Inflammatory macrophage (primary cell): ENCODE results near the gene POU6F2.

Source experiments
- DNase-seq, 2 donors: peaks; one replicate each; pipeline ENCODE4 v3.0.0-alpha.2; 2020 to 2022

The POU6F2 gene

DNA sequence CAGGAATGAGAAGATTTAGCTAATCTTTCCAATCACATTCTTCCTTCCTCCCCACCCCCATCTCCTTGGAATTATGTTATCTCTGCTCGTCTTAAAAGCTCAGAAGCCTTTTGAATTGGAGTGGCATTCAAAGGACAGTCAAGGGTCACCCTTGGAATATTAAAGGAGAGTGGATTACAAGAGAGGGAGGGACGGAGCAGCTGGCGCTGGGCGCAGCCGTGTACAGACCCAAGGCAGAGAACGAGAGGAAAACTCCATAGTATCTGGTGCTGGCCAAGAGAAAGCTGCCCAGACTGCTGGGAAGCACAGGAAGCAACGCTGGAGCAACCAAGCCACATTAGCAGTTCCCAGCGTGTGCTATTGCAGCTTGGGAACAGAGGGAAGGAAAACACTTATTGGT lies 95.7 kb downstream of the POU6F2 start:
- no peak for DNase-seq

DNA sequence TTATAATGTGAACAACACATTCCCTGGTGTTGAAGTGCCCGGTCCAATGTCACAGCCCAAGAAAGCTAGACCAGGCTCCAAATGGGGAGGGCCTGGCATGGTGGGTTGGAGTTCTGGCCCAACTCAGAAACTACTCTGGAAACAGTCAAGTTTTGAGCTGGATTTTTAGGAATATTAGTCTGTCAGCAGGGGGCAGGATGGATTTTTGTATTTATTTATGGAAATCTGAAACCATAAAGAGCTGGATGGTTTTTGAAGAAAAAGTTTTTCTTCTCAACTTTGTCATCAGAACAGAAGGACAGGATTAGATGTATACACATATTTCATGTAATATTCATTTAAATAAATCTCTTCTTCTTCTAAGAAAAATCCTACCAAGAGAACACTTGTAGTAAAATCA lies 97.5 kb downstream of the POU6F2 start:
- no peak for DNase-seq

- DNase-seq = no peak
Measured at GRCh38 chr7:39083781-39084180, 106.1 kb downstream of the POU6F2 start.

DNA sequence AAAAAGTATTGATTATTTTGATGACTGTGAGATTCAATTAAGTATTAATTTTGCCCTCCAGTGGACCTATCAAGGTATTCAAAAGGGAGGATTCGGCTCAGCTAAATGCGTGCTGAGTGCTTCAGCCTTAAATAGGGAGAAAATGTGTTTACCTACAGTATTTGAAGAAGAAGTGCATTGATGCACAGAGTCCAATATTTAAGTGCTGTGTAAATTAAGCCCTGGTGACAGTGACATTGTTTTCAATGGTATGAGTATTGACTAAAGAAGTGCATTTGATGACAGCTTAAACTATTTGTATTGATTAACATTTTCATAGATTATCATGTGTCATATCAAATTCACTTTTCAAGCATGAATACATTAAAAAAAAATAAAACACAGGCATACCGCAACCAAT lies 106.6 kb downstream of the POU6F2 start:
- DNase-seq = no peak

DNA sequence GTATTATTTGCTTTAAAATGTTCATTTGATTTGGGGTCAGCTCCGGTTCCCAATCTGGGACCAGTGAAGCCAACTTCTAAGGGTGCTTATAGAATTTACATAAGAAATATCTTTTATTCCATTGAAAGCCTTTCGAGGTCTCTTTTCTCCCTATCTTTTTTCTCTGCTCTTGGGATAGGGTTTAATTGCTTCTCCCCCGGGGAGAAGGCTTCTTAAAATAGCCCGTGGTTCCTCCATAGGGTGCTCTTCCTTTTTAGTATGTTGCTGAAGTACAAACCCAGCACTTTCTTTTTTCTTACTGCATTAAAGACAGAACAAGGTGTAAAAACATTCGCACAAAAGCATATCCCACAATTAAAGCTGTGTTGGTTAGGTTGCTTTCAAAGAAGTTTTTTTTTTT lies 107.5 kb downstream of the POU6F2 start:
- no peak for DNase-seq

- DNase-seq = no peak
Measured at GRCh38 chr7:39085590-39086049, 107.9 kb downstream of the POU6F2 start.

DNA sequence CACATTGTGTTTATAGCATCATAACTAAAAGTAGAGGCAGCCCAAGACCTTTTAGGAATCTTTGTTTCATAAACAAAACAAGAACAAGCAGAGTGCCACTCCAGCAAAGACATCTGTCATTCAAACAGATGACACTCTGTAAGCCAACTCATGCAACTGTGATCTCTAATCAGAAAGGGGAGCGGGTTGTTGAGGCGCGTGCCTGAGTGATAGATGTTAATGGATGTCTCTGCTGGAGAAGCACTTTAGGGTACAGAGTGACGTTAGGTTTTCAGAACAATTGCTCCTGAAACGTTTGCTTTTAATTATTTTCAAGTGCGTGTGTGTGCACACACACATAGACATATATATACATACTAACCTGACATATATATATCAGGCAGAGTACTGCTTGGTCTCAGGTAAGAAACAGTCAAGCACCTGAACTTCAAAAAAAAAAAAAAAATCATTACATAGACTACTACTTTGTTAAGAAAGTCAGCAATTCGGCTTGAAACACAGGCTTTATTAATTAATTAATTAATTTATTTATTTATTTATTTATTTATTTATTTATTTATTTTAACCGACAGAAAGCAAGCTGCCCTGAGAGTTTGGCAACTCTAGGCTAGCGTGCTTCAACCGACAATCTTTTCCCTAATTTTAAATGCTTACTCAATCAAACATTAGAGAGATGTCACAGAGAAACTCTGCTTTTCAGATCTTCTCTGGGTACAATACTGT lies 109.1 kb downstream of the POU6F2 start:
- no peak for DNase-seq

- no peak for DNase-seq
Measured at GRCh38 chr7:39088730-39089593, 111.3 kb downstream of the POU6F2 start.

GRCh38 chr7:39091145-39091544 lies 113.4 kb downstream of the POU6F2 start:
- DNase-seq = no peak

DNA sequence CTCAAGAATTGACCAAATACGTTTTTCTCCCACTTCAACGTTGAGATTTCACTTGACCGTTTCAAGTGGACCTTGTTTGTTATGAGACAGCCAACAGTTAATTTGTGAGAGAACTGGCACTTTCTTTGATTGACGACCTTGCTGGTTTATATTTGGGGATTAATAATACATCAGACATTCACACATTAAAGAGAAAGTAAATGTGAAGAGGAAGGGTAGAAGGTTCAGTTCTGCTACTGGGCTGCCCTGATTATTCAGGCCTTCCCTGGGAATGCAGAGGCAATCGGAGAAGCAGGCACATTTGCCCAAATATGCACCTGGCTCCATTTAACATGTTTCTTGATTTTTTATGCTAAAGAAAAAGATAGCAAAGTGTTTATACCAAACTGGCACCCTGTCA lies 114.1 kb downstream of the POU6F2 start:
- no peak for DNase-seq

GRCh38 chr7:39094731-39095130 lies 117.0 kb downstream of the POU6F2 start:
- peak; percentile 50 to 90 for DNase-seq

GRCh38 chr7:39095875-39096619 lies 118.3 kb downstream of the POU6F2 start:
- DNase-seq = no peak

- DNase-seq = no peak
Measured at GRCh38 chr7:39098506-39098905, 120.8 kb downstream of the POU6F2 start.

GRCh38 chr7:39099146-39099545 lies 121.4 kb downstream of the POU6F2 start:
- DNase-seq = no peak

DNA sequence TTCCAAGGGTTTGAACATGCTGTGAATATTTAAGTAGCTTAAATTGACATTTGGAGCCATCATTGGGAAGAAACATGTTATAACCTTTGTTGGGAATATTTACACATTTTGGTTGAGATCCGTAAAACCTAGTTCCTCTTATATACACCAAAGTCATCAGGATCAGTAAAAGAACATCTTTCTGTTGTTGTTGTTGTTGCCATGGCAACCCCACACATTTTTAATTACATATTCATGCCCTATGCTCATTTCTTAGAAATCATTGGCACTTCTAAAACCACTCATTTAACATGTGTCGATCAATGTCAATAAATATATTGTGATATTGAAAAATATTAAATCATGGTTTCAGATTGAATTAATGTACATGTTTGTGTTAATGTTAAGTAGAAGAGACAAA lies 122.6 kb downstream of the POU6F2 start:
- DNase-seq = no peak

DNA sequence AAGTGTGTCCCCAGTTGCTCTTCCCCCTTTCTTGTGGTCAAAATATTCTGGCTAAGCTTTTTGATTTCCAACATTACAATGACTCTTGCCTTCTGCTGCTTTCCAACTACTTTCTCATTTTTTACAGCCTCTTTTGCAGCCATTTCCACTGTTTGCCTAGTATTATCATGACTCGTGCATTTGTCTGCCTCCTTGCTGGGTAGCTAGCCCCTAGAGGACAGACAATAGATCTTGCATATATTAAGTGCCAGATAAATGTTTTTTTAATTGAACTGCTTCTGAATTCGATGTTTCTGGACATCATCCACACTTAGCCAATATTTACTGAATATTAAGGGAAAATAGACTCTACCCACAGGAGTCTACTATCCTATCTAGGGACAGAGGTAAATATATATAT lies 124.5 kb downstream of the POU6F2 start:
- DNase-seq = no peak

- DNase-seq = no peak
Measured at GRCh38 chr7:39105720-39106119, 128.0 kb downstream of the POU6F2 start.

GRCh38 chr7:39125846-39126245 lies 148.1 kb downstream of the POU6F2 start:
- DNase-seq = no peak

DNA sequence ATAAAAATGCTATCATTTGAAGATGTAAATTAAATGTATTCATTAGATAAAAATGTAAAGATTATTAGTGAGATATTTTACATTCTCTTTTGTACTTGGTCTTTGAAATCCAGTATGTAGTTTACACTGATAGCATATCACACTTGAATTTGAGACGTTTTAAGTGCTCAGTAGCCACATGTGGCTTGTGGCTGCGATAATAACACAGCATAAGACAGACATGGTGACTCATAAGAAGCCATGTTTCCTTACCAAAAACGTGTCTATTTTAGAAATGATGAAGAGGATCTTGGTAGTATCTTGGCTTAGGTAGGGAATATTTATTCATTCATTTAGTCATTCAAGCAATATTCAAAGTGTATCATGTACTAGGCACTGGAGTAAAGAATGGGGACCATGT lies 149.3 kb downstream of the POU6F2 start:
- no peak for DNase-seq

DNA sequence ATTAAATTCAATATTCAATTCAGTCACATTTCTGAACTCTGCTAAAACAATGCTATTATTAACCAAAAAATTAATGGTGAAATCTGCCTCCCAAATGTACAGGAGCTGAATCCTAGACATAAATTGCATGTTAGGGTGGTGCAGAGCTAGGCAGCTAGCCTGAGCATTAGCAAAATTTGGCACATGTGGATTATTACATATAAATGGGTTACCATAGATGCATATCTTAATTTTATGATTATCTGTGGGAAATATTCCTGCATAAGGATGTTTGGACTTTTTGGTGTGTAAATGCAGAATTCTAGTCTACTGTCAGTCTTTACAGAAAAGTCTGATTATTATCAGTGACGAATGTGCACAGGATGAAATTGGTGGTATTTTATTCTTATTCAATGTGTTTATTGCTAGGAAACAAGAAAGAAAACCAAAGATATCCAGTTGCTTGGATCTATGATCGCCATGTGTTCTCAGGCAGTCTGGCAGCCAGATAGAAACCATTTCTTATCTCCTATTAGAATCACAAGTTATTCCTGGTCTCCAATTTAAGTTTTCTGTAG lies 150.7 kb downstream of the POU6F2 start:
- no peak for DNase-seq

GRCh38 chr7:39130274-39130673 lies 152.6 kb downstream of the POU6F2 start:
- no peak for DNase-seq

DNA sequence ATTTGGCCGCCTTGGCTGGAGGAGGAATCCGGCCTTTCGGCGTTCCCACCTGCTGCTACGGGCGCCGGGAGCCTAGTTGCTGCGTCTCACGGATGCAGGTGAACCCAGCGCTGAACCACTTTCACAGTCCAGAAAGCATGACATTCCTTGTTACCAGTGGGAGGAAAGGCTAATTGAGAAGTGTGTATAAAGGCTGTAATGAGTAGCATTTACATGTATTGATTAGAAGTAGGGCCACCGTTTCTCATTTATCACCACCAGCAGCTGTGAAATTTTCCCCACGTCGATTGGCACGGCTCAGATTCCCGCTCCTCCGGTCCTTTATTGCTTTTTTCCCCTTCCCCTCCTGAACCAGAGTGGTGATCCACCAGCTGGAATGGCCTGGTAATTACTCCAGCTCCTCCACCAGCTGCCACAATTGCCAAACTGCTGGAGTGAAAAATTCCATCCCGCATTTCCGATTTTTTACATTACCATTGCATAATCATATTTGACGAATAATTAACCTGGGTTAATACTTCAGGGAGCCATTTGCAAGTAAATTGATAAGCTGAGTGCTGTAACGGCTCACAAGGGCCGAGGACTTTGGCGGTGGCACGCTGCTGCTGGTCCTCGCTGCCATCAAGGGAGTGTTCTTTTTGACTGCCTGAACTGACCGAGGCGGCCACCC lies 153.3 kb downstream of the POU6F2 start:
- DNase-seq = no peak
